NCI-H1092 (cell line): ENCODE data around the gene PRTFDC1.
"Not testable (repeated sequence)": the region's sequence is repeated elsewhere in the genome, so short reads cannot be mapped to it uniquely, and the experiment has no call there.

ENCODE experiments used
- DNase-seq: peaks from one replicate; lab custom pipeline; 2025; lab: John Stamatoyannopoulos, UW

Gene PRTFDC1

GRCh38 chr10:24965051-24965450, 12.6 kb upstream of the PRTFDC1 start:
- no peak for DNase-seq

- no peak for DNase-seq
Measured at GRCh38 chr10:24963521-24964041, 11.2 kb upstream of the PRTFDC1 start.

- no peak for DNase-seq
Measured at GRCh38 chr10:24962995-24963394, 10.6 kb upstream of the PRTFDC1 start.

GRCh38 chr10:24961582-24961981, 9.2 kb upstream of the PRTFDC1 start:
- DNase-seq, result no peak

GRCh38 chr10:24959382-24959730, 7.0 kb upstream of the PRTFDC1 start:
- no peak for DNase-seq

GRCh38 chr10:24958721-24959381, 6.4 kb upstream of the PRTFDC1 start:
- no peak for DNase-seq

GRCh38 chr10:24958091-24958720, 5.8 kb upstream of the PRTFDC1 start:
- no peak for DNase-seq

GRCh38 chr10:24957624-24958051, 5.2 kb upstream of the PRTFDC1 start:
- not testable (repeated sequence) for DNase-seq

GRCh38 chr10:24953675-24954074, 1.3 kb upstream of the PRTFDC1 start:
- no peak for DNase-seq

GRCh38 chr10:24952707-24953645, 570 bp upstream of the PRTFDC1 start:
- DNase-seq, result peak; percentile 24

- DNase-seq, result peak; percentile 12
Measured at GRCh38 chr10:24951201-24952142, 934 bp downstream of the PRTFDC1 start.

GRCh38 chr10:24950439-24950838, 2.0 kb downstream of the PRTFDC1 start:
- DNase-seq, result no peak

GRCh38 chr10:24949616-24950015, 2.8 kb downstream of the PRTFDC1 start:
- no peak for DNase-seq

- DNase-seq, result no peak
Measured at GRCh38 chr10:24947304-24948097, 4.9 kb downstream of the PRTFDC1 start.

GRCh38 chr10:24944512-24945255, 7.7 kb downstream of the PRTFDC1 start:
- DNase-seq, result no peak

- DNase-seq, result no peak
Measured at GRCh38 chr10:24938525-24938924, 13.9 kb downstream of the PRTFDC1 start.

GRCh38 chr10:24938076-24938475, 14.3 kb downstream of the PRTFDC1 start:
- no peak for DNase-seq

GRCh38 chr10:24935504-24936292, 16.7 kb downstream of the PRTFDC1 start:
- DNase-seq, result no peak

GRCh38 chr10:24931236-24931635, 21.2 kb downstream of the PRTFDC1 start:
- DNase-seq, result no peak
